ENCODE measurements around the gene LRRC8C. TPM values are rescaled to one million over a fixed set of nuclear protein-coding genes. Genes with fewer than 3 reads are reported as not detected.
A peak's percentile ranks its signal among the peaks of the same experiment; 100 is the strongest.

LRRC8C gene
- total and polyA plus RNA-seq, 10 donors: 3.7 to 33.0 (median 21.6) TPM

DNA sequence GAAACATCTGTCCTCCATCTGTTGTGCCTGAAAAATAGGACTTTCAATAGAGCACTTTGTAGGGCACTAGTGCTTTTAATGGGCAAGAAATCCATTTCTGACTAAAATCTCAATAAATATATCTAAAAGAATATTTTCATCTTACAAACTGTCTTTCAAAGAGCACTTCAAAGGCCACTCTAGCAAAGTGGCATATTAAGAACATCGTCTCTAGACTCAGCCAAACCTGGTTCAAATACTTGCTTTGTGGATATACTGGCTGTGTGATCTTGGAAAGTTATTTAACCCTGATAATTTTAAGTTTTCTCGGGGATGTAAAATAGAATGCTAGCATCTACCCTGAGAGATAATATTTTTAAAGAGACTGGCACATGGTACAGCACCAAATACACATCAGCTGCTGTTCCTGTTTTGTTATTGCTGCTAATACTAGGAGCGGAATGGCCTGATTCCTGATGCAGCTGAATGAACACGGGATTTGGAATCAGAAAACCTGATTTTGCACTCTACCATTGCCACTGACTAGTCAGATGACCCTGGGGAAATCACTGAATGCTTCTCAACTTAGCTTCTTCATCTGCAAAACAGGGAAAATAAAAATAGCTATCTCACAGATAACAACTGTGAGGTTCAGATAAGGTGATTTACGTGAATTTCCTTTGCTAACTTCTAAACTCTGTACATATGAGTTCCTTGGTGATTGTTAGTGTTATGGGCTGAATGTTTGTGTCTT is 25.2 kb upstream of the LRRC8C start:
- H3K36me3 ChIP-seq: no peaks in the 10 kb centered on the region
- DNase-seq: no peak
- TF ChIP-seq POLR2AphosphoS5 (IDR thresholded peaks at IDR 0.05) (no peak), POLR2A (IDR thresholded peaks at IDR 0.05) (no peak)
- TF ChIP-seq, protein P1, sequence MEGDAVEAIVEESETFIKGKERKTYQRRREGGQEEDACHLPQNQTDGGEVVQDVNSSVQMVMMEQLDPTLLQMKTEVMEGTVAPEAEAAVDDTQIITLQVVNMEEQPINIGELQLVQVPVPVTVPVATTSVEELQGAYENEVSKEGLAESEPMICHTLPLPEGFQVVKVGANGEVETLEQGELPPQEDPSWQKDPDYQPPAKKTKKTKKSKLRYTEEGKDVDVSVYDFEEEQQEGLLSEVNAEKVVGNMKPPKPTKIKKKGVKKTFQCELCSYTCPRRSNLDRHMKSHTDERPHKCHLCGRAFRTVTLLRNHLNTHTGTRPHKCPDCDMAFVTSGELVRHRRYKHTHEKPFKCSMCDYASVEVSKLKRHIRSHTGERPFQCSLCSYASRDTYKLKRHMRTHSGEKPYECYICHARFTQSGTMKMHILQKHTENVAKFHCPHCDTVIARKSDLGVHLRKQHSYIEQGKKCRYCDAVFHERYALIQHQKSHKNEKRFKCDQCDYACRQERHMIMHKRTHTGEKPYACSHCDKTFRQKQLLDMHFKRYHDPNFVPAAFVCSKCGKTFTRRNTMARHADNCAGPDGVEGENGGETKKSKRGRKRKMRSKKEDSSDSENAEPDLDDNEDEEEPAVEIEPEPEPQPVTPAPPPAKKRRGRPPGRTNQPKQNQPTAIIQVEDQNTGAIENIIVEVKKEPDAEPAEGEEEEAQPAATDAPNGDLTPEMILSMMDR (IDR thresholded peaks at IDR 0.05 in 8 of 11, conservative IDR thresholded peaks at IDR 0.05 in 3 of 11): no peak
- H3K27me3 ChIP-seq (replicated peaks in 1 of 7): no peaks in the 10 kb centered on the region
- peaks cover 5 to 94% (median 30%) of the 10 kb centered on the region in 6 donors for H3K4me1 ChIP-seq
- H3K9me3 ChIP-seq: no peaks in the 10 kb centered on the region
- no peak overlapping the region for H3K4me3 ChIP-seq
- H3K27ac ChIP-seq: peak overlapping the region in 7 of 8 donors; percentile 5 to 77 (median 61)
- intact Hi-C loops (cut with DNase I; ENCODE audit: low total_unique reads): no loop called here
- WGBS, 5 donors: 73 to 86% (median 79%) methylated on average over 5 of the region's 5 CpGs

DNA sequence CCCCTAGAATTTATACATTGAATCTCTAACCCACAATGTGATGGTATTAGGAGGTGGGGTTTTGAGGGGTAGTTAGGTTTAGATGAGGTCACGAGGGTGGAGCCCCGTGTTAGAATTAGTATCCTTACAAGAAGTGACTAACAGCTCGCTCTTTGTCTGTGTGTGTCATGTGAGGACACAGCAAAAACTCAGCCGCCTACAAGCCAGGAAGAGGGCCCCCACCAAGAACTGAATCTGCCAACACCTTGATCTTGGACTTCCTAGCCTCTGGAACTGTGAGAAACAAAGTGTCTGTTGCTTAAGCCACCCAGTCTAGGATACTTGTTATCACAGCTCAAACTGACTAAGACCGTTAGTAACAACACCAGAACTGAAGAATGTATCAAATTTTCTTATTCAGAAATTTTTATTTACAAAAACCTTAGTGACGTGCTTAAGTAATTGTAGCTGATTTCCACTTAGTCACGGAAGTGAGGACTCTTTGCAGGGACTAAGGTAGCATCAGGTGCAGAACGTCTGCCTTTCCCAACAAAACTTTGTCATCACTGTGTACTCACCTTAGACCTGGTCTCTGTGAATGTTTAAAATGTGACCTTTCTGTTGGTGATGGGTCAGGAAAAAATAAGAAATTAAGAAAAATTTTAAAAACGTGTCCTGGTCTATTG is 24.5 kb upstream of the LRRC8C start:
- WGBS, 5 donors: 63 to 84% (median 71%) methylated on average over 9 of the region's 9 CpGs
- intact Hi-C loops (cut with DNase I; ENCODE audit: low total_unique reads): no loop called here

DNA sequence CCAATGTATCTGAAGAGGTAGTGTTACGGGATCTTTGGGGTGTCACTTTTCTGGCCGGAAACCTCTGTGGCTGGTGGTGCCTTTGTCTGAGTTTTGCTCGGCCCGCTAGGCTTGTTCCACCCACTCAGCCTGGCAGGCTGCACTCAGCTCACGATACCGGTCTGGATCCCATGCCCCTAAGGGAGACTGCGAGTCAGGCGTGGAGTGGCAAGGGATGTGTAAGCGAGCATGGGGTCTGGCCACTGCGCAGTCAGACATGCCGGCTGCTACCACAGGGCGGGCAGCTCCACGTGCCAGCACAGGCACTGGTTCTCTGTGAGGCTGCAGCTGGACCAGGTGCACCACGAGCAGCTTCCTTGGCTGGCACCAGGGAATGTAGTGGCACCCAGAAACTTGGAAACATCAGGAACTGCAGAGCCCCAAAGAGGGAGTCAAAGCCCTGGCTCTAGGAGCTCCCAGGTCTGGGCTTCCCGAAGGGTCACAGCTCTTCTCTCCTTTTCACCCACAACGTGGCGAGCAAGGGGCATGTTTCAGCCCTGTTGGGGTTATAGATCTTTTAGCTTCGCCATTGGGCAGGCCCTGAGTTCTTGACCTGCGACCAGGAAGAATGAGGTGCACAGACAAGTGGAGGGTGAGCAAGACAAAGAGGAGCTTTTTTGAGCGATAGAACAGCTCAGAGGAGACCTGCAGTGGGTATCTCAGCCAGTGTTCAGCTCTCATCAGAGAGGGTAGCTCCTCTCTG is 23.8 kb upstream of the LRRC8C start:
- DNase-seq: peak; percentile 81
- Histone ChIP-seq H3K4me3 (peak overlapping the region in 1 of 8 donors; percentile 37), H3K27me3 (replicated peaks in 1 of 7) (no peaks in the 10 kb centered on the region), H3K27ac (peak overlapping the region in 7 of 8 donors; percentile 1 to 77 (median 61)), H3K4me1 (peaks cover 5 to 82% (median 30%) of the 10 kb centered on the region in 6 donors), H3K9me3 (no peaks in the 10 kb centered on the region), H3K36me3 (no peaks in the 10 kb centered on the region)
- WGBS, 5 donors: 79 to 90% (median 86%) methylated on average over 20 of the region's 20 CpGs
- intact Hi-C loops (cut with DNase I; ENCODE audit: low total_unique reads): no loop called here
- TF ChIP-seq POLR2A (IDR thresholded peaks at IDR 0.05) (no peak), POLR2AphosphoS5 (IDR thresholded peaks at IDR 0.05) (peak in 2 of 3 donors; percentile 34 to 55)
- TF ChIP-seq, protein P1 (IDR thresholded peaks at IDR 0.05 in 8 of 11, conservative IDR thresholded peaks at IDR 0.05 in 3 of 11): no peak

More for the DNA sequence above, 24.5 kb upstream of the LRRC8C start:
- H3K4me1 ChIP-seq: peaks cover 5 to 89% (median 30%) of the 10 kb centered on the region in 6 donors
- DNase-seq: no peak
- no peaks in the 10 kb centered on the region for H3K27me3 ChIP-seq (replicated peaks in 1 of 7)
- H3K27ac ChIP-seq: peak overlapping the region in 7 of 8 donors; percentile 5 to 77 (median 61)
- no peaks in the 10 kb centered on the region for H3K9me3 ChIP-seq
- no peaks in the 10 kb centered on the region for H3K36me3 ChIP-seq
- H3K4me3 ChIP-seq: peak overlapping the region in 1 of 8 donors; percentile 8
- no peak for TF ChIP-seq POLR2A (IDR thresholded peaks at IDR 0.05)
- TF ChIP-seq, protein P1 (IDR thresholded peaks at IDR 0.05 in 8 of 11, conservative IDR thresholded peaks at IDR 0.05 in 3 of 11): no peak
- peak in 1 of 3 donors; percentile 24 for TF ChIP-seq POLR2AphosphoS5 (IDR thresholded peaks at IDR 0.05)

Data from spleen (tissue), 11 donors.